GM21528 (cell line): ENCODE measurements around the gene MUC21.
"Not testable (repeated sequence)": the region's sequence is repeated elsewhere in the genome, so short reads cannot be mapped to it uniquely, and the experiment has no call there.

ENCODE experiments used
- ATAC-seq: cut with Tn5 transposase; IDR thresholded peaks from one replicate; pipeline ENCODE4 v1.9.1; 2021; ENCODE audit warnings: mild to moderate bottlenecking, moderate library complexity; ENCODE audit not compliant: unreplicated experiment, low FRiP score

Gene MUC21

DNA sequence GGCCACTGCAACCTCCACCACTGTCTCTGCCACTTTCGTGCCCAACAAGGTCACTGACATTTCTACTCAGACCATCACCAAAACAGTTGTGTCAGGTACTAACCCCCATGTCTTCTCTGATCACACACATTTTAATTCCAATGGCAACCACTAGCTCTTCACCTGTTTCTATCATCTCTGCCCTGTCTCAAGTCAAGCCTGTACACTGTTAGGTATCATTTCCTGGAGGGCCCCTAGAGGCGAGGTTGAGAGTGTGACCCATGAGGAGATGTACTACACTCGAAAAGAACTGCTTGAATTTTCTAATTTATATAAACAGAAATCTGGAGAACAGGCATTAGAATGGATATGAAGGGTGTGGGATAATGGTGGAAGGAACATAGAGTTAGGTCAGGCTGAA, 17.4 kb upstream of the MUC21 start:
- no peak for ATAC-seq

DNA sequence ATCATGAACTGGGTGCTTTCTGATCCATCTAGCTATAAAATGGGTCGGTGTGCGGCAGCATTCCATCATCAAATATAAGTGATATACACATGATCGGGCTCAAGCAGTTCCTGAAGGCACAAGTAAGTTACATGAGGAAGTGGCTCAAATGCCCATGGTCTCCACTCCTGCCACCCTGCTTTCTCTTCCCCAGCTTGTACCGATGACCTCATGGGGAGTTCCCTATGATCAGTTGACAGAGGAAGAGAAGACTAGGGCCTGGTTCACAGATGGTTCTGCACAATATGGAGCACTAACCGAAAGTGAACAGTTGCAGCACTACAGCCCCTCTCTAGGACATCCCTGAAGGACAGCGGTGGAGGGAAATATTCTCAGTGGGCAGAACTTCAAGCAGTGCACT, 14.3 kb upstream of the MUC21 start:
- ATAC-seq, result not testable (repeated sequence)

DNA sequence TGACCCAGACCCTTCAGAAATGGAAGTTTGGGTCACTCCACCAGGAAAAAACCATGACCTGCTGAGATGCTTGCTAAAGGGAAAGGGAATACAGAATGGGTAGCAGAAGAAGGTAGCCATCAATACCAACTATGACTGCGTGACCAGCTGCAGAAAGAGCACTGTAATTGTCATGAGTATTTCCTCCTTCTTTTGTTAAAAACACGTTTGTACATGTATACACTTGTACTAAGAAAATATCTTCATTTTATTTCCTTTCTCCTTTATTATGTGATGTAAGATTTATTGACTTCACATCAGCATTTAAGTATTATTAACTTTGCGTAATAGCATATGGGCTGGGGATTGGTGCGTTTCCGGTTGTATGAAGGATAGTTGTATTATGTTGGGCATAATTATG, 12.6 kb upstream of the MUC21 start:
- ATAC-seq, result no peak

DNA sequence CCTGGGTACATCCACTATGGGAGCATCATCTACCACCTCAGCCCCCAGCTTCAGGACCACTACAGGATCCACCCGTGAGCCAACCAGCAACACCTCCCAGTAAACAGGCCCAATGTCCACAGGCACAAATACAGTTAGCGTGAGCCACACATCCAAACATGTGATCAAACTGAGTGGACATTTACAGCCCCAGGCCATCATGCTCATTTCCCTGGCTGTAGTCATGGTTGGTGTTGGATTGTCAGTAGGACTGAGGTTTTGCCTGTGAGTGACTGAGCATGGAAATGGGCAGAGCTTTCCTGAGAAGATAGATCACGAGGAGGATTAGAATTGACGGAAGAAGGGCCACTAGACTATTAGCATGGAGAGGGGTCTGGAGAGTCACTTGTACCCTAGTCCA, 10.7 kb upstream of the MUC21 start:
- ATAC-seq, result no peak

DNA sequence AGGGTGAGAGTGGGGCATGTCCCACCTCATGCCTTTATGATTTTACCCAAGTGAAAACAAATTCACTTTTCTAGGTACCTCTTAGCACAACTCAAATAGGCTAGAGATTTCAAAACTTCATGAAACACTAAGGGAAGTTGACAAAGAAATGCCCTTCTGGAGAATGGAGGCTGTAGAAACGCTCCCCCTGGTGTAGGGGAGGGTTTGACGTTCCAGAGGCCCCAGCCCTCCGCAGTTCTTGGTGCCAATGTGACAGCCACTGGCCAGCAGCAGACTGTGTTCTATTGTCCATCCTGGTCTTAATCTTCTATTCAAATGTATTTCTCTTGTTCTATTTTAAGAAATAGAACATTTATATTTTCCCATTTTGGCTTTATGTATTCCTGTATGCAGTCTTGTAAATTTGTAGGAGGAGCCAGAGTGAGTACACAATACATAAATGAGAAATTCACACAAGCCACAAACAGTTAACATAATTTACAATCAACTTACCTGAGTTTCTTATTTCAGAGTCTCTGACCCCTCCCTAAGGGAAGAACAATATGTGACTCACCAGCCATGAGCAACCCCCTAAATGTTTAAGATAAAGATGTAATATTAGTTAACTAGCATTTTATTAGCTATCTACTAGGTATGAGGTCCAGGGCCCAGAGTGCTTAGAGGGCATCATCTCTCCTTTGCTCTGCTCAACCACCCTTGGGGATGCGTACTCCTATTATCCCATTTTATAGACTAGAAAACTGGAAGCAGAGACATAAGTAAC, 8.8 kb upstream of the MUC21 start:
- ATAC-seq, result no peak

DNA sequence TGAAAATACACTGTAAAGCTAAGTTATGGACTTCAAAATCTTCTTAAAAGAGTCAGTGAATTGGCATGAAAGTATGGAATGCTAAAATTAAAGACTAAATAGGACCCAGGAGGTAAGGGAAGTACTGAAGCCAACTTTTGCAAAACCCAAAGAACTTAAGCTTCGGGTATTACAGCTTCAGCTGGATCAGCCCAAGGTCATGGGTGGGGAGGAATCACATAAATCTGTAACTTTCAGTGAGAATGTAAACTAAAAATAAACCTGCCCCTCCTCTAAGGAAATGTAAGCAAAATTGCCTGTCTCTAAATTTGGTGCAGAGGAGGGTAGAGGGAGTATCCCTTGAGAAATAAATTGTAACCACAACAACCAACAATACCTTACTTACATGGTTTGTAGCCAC, 4.4 kb upstream of the MUC21 start:
- no peak for ATAC-seq

DNA sequence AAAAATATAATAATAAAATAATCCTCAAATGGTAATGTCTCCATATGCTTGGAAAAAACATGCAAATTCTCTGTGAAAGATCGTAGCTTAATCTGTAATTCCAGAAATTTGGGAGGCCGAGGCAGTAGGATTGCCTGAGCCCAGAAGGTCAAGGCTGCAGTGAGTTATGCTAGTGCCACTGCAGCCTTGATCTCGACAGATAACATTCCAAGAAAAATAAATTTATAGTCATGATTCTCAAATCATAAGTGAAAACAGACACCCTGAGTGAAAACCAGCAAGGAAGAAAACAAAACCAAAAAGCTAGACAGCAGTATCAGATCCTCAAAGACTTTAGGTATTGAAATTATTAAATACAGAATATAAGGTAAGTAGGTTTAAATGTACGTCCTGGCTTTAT, 3.8 kb upstream of the MUC21 start:
- ATAC-seq, result no peak

GRCh38 chr6:30981942-30982772, 1.4 kb upstream of the MUC21 start:
- no peak for ATAC-seq

DNA sequence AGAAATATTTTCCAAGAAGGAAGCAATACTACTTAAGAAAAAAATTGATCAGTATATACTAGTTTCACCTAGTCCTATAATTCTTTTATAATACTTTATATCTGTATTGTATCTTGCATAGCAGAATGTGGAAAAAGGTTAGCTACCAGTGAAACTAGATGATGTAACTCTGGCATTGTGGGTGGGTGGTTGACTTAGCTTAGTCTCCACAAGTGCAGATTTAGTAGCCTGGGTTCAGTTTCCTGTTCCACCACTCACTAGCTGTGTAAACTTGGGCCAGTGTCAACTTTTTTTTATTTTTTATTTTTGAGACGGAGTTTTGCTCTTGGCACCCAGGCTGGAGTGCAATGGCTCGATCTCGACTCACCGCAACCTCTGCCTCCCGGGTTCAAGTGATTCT, 2.0 kb downstream of the MUC21 start:
- no peak for ATAC-seq

GRCh38 chr6:30987304-30987703, 3.8 kb downstream of the MUC21 start:
- ATAC-seq, result no peak

- ATAC-seq, result no peak
Measured at GRCh38 chr6:30988209-30988825, 4.8 kb downstream of the MUC21 start.

GRCh38 chr6:30990422-30991086, 7.0 kb downstream of the MUC21 start:
- ATAC-seq, result no peak

DNA sequence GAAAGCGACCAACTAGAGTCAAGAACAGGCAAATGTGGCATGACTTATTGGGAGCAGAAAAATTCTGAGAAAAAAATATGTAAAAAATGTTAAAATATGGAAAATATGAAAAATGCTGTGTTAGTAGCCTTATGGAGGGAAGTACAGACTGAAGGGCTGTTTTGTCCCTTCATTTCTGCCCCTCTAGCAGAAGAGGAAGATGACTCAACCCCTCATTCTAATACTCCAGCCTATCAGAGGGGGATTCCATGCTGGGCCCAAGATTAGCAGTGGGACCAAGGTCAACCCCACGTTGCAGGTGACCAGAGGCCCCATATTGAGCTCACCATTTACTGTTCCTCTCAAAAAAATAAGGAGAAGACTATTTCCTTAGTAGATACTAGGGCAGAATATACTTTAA, 8.4 kb downstream of the MUC21 start:
- ATAC-seq, result no peak

- no peak for ATAC-seq
Measured at GRCh38 chr6:30997301-30997700, 13.8 kb downstream of the MUC21 start.

DNA sequence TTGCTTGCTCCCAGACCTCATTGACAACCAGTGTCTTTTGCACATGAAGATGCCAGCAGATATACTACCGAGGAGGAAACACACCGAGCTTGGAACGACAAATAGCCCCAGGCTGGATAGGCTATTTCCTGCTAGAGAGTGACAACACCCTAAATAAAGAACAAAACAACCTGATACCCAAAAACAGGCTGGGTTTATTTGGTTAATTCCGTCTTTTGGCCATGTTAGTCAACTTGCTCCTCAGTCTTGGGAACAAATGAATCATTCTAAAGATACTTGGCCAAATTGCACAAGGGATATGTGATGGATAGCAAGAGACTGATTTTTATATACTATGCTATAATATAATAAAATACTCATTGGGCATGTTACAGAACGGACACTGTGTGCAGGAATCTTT, 15.3 kb downstream of the MUC21 start:
- ATAC-seq, result no peak

- not testable (repeated sequence) for ATAC-seq
Measured at GRCh38 chr6:31000067-31000860, 16.7 kb downstream of the MUC21 start.

GRCh38 chr6:31001281-31001888, 17.9 kb downstream of the MUC21 start:
- ATAC-seq, result no peak

DNA sequence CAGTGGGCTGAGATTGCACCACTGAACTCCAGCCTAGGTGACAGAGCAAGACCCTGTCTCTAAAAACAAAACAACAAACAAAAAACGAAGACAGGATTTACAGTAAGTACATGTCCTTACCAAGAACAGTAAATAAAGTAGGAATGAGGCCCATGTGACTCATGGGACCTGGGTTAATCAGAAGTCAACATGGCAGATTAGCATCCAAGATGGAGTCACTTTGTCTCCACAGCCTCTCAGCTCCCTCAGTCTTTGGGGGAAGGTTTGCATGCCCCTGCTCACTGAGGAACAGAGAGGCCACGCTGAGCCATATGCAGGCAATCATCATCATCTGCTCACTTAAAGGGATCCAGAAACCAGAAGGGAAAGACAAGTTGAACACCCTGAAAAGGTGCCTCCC, 19.0 kb downstream of the MUC21 start:
- ATAC-seq, result no peak

DNA sequence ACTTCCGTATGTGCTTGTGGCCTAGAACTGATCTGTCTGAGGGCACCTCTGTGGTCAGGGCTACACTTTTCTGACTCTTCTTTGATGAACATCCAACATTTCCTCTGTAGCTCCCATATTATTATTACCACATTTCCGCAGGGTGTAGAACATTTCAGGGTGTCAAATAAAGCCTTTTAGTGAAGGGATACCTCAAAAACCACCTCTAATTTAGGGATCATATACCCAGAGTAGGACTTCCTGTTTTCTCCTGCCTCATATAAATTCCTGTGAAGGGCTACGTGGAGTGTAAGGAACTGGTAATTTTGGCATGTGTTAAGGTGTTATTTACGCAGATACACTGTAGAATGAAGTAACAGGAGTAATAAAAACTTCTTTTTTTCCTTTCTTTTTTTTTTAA, 21.3 kb downstream of the MUC21 start:
- no peak for ATAC-seq
